B cell (primary cell): ENCODE measurements around the gene BAIAP3. TPM values are rescaled to one million over a fixed set of nuclear protein-coding genes. Genes with fewer than 3 reads are reported as not detected.

ENCODE experiments used
- ATAC-seq: fragments of 200-7000 bp; cut with Tn5 transposase; one replicate; pipeline ENCODE4 v1.10.0; 2021; ENCODE audit warnings: low read depth, mild to moderate bottlenecking, moderate number of reproducible peaks, moderate library complexity
- CTCF ChIA-PET: fragments of 350-600 bp; sonication (Branson Sonifier 250); formaldehyde crosslinking; loops from one replicate; lab custom pipeline; 2021; ENCODE audit warnings: antibody characterized with exemption, inconsistent platforms; lab: Charles Lee
- POLR2A ChIA-PET: fragments of 350-600 bp; sonication (Branson Sonifier 250); formaldehyde crosslinking; loops from one replicate; lab custom pipeline; 2021; ENCODE audit warnings: antibody characterized with exemption; lab: Charles Lee
- DNase-seq: peaks from one replicate; pipeline ENCODE4 v3.0.0; 2013
- H2AFZ ChIP-seq: 2 replicates; pipeline ENCODE4 v1.6.1; 2012; ENCODE audit warnings: mild to moderate bottlenecking, low read depth, low read length; ENCODE audit not compliant: insufficient read depth, poor library complexity, severe bottlenecking
- H3K27ac ChIP-seq, 2 donors: 1 replicate in 1 of 2; 2 replicates in 1 of 2; pipeline ENCODE4 v1.5.1; 2012 to 2013; ENCODE audit warnings: low read length in 2 of 2, mild to moderate bottlenecking in 2 of 2, moderate library complexity in 1 of 2
- H3K27me3 ChIP-seq, 4 experiments: fragments of 200-600 bp in 1 of 4; sonication (generic) in 1 of 4; replicated peaks in 1 of 4; 1 replicate in 2 of 4; 2 replicates in 2 of 4; pipeline versions ENCODE4 v1.6.1 to v1.7.0; 2013 to 2016; ENCODE audit warnings: low read length in 3 of 4, mild to moderate bottlenecking in 2 of 4, mixed read lengths in 1 of 4, moderate library complexity in 1 of 4; ENCODE audit not compliant: insufficient read depth in 4 of 4, control insufficient read depth in 3 of 4; ENCODE audit errors: control extremely low read depth in 1 of 4
- H3K36me3 ChIP-seq, 2 experiments: replicated peaks in 1 of 2; 1 replicate in 1 of 2; 2 replicates in 1 of 2; pipeline versions ENCODE4 v1.6.1 to v1.7.1; 2013; ENCODE audit warnings: low read length in 1 of 2; ENCODE audit not compliant: insufficient read depth in 2 of 2, control insufficient read depth in 1 of 2; ENCODE audit errors: control extremely low read depth in 1 of 2, extremely low read depth in 1 of 2
- H3K4me1 ChIP-seq, 2 donors: fragments of 200-600 bp in 1 of 2; sonication (generic) in 1 of 2; 1 replicate in 1 of 2; 2 replicates in 1 of 2; pipeline versions ENCODE4 v1.5.1 to v1.6.1; 2013 to 2017; ENCODE audit warnings: low read length in 2 of 2; ENCODE audit not compliant: control insufficient read depth in 2 of 2, insufficient read depth in 2 of 2
- H3K4me2 ChIP-seq: replicated peaks from 2 replicates; pipeline ENCODE3; 2012; ENCODE audit warnings: mild to moderate bottlenecking, low read depth, low read length; ENCODE audit not compliant: poor library complexity, severe bottlenecking
- H3K4me3 ChIP-seq, 5 experiments: fragments of 200-600 bp in 1 of 5; sonication (generic) in 1 of 5; 1 replicate in 3 of 5; 2 replicates in 2 of 5; pipeline versions ENCODE4 v1.5.1 to v1.7.0; 2011 to 2016; ENCODE audit warnings: low read length in 4 of 5, mild to moderate bottlenecking in 4 of 5, low read depth in 2 of 5, control low read depth in 1 of 5, moderate library complexity in 1 of 5; ENCODE audit not compliant: insufficient read depth in 1 of 5; ENCODE audit errors: control extremely low read depth in 1 of 5, extremely low read depth in 1 of 5
- H3K79me2 ChIP-seq: fragments of 200-600 bp; sonication (generic); one replicate; pipeline ENCODE4 v1.6.0; 2016; ENCODE audit warnings: low read length; ENCODE audit not compliant: control insufficient read depth, insufficient read depth
- H3K9ac ChIP-seq: fragments of 200-600 bp; sonication (generic); 2 replicates; pipeline ENCODE4 v1.6.1; 2017; ENCODE audit warnings: mild to moderate bottlenecking, low read length, moderate library complexity
- H3K9me3 ChIP-seq, 3 donors: one replicate each; pipeline versions ENCODE4 v1.6.1 to v1.7.1; 2013; ENCODE audit warnings: low read length in 2 of 3; ENCODE audit not compliant: control insufficient read depth in 2 of 3, insufficient read depth in 1 of 3; ENCODE audit errors: control extremely low read depth in 1 of 3
- H4K20me1 ChIP-seq: 2 replicates; pipeline ENCODE4 v1.6.0; 2012; ENCODE audit warnings: mild to moderate bottlenecking, low read length; ENCODE audit not compliant: insufficient read depth, control insufficient read depth, poor library complexity, severe bottlenecking
- H3K27ac Mint-ChIP-seq: one replicate; pipeline ENCODE4 v1.8.0; 2021; ENCODE audit warnings: mixed read lengths
- H3K27me3 Mint-ChIP-seq: one replicate; pipeline ENCODE4 v1.8.0; 2021; ENCODE audit warnings: mixed read lengths
- H3K4me1 Mint-ChIP-seq: one replicate; pipeline ENCODE4 v1.8.0; 2021; ENCODE audit warnings: mixed read lengths
- H3K4me3 Mint-ChIP-seq: one replicate; pipeline ENCODE4 v1.8.0; 2021; ENCODE audit warnings: mixed read lengths
- H3K9me3 Mint-ChIP-seq: one replicate; pipeline ENCODE4 v1.8.0; 2022; ENCODE audit warnings: mixed read lengths; ENCODE audit not compliant: insufficient read depth
- EZH2 ChIP-seq: IDR thresholded peaks from 2 replicates; pipeline ENCODE4 v1.6.1; 2012; ENCODE audit warnings: borderline replicate concordance, low read depth, mild to moderate bottlenecking, moderate library complexity, low read length; ENCODE audit not compliant: insufficient read depth, poor library complexity, severe bottlenecking
- WGBS: methylation state at CpG from one replicate; pipeline ENCODE4 v1.1.5; 2013; ENCODE audit warnings: missing lambda C conversion rate; ENCODE audit not compliant: insufficient coverage; 5-methylcytosine and 5-hydroxymethylcytosine counted together
- intact Hi-C: fragments of 100-400 bp; cut with micrococcal nuclease; formaldehyde crosslinking; loops from one replicate; pipeline ENCODE4 v1.10.0; 2022
- polyA plus RNA-seq: library from polyadenylated mRNA; depleted of rRNA; stranded (reverse); fragments of >200 nt; gene quantifications from 2 replicates; pipeline ENCODE4 v1.2.3, GENCODE V29; 2012
- total RNA-seq, 2 donors: library from RNA; stranded (reverse); fragments of 120-200 nt in 1 of 2; gene quantifications; 1 replicate in 1 of 2; 2 replicates in 1 of 2; pipeline versions ENCODE4 v1.2.3 to v1.2.4, GENCODE V29; 2013 to 2022
- TF ChIP-seq, protein P1 (sequence below): fragments of 200-600 bp; IDR thresholded peaks from one replicate; pipeline ENCODE4 v1.8.0; 2022; ENCODE audit warnings: antibody characterized with exemption, mild to moderate bottlenecking

BAIAP3 gene
- total and polyA plus RNA-seq, 2 donors (not counting 1 experiment from before 2014, with no cell fraction given): 119 to 130 TPM

DNA sequence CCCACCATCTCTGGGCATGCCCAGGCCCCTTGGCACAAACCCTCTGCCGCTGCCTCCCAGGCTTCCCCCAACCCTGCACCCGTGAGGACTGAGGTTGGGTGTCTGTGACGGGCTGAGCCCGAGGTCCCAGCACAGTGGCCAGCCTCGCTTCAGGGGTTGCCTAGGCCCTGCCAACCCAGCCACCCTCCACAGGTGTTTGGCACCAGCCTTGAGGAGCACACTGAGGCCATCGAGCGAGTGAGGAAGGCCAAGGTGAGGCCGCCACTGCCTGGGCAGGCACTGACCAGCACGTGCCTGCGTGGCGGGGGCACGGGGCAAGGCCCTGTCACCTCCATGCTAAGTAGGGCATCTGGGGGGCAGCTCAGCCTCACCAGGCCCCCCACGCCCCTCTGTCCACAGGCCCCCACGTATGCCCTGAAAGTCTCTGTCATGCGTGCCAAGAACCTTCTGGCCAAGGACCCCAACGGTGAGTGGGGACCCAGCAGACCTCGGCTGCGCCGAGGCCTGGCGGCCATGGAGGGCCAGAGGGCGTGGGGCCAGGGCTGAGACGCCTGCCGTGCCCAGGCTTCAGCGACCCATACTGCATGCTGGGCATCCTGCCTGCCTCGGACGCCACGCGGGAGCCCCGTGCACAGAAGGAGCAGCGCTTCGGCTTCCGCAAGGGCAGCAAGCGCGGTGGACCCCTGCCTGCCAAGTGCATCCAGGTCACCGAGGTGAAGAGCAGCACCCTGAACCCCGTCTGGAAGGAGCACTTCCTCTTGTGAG is 7.5 kb downstream of the BAIAP3 start:
- TF ChIP-seq, protein P1, sequence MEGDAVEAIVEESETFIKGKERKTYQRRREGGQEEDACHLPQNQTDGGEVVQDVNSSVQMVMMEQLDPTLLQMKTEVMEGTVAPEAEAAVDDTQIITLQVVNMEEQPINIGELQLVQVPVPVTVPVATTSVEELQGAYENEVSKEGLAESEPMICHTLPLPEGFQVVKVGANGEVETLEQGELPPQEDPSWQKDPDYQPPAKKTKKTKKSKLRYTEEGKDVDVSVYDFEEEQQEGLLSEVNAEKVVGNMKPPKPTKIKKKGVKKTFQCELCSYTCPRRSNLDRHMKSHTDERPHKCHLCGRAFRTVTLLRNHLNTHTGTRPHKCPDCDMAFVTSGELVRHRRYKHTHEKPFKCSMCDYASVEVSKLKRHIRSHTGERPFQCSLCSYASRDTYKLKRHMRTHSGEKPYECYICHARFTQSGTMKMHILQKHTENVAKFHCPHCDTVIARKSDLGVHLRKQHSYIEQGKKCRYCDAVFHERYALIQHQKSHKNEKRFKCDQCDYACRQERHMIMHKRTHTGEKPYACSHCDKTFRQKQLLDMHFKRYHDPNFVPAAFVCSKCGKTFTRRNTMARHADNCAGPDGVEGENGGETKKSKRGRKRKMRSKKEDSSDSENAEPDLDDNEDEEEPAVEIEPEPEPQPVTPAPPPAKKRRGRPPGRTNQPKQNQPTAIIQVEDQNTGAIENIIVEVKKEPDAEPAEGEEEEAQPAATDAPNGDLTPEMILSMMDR: no peak
- TF ChIP-seq EZH2: no peak
- no peaks in the 10 kb centered on the region for H3K79me2 ChIP-seq
- Mint-ChIP-seq H3K4me1 (peaks cover 26% of the 10 kb centered on the region), H3K27ac (no peak overlapping the region), H3K4me3 (peak overlapping the region; percentile 16), H3K9me3 (no peaks in the 10 kb centered on the region), H3K27me3 (no peaks in the 10 kb centered on the region)
- ATAC-seq (no peak), DNase-seq (no peak)
- ChIA-PET POLR2A (interaction anchor here (2.0 kb wide), 1 partner anchor 9 kb away, joined by 10 read pairs; no protein-coding TSS in a partner anchor), CTCF (no interaction called here)
- H3K9ac ChIP-seq: no peak overlapping the region
- no peaks in the 10 kb centered on the region for H3K36me3 ChIP-seq
- H4K20me1 ChIP-seq: peaks cover 16% of the 10 kb centered on the region
- H3K4me1 ChIP-seq: peaks cover 16 to 35% of the 10 kb centered on the region in 2 donors
- H3K4me2 ChIP-seq: no peak overlapping the region
- peaks cover 0 to 3% (median 0%) of the 10 kb centered on the region in 3 donors for H3K9me3 ChIP-seq
- peaks cover 0 to 2% (median 0%) of the 10 kb centered on the region in 4 experiments for H3K27me3 ChIP-seq
- H3K4me3 ChIP-seq: no peak overlapping the region
- no peak overlapping the region for H2AFZ ChIP-seq
- H3K27ac ChIP-seq: no peak overlapping the region
- intact Hi-C loops: loop anchor here (10.0 kb wide), 1 partner anchor 274 kb away; the partner anchor contains the start of genes CRAMP1 and IFT140
- WGBS: 89% methylated on average over 36 of the region's 36 CpGs
